ENCODE measurements around the gene HS6ST3.

Gene HS6ST3

GRCh38 chr13:96243376-96243775 is 153.5 kb downstream of the HS6ST3 start:
- Histone ChIP-seq H3K27ac (ENCODE audit: low read depth, low read length) (no peak overlapping the region), H3K9ac (ENCODE audit: low read depth, low read length) (no peak overlapping the region), H3K4me3 (ENCODE audit: low read length) (no peak overlapping the region), H3K9me3 (ENCODE audit: insufficient read depth, low read depth, low read length) (no peaks in the 10 kb centered on the region), H3K27me3 (ENCODE audit: insufficient read depth, low read length) (no peaks in the 10 kb centered on the region), H3K36me3 (ENCODE audit: insufficient read depth, low read length) (no peaks in the 10 kb centered on the region), H3K4me1 (ENCODE audit: insufficient read depth, low read length) (peaks cover 17% of the 10 kb centered on the region)
- WGBS = 71% methylated on average over 1 of the region's 1 CpG

GRCh38 chr13:96248103-96248502 is 158.2 kb downstream of the HS6ST3 start:
- H3K4me1 ChIP-seq (ENCODE audit: insufficient read depth, low read length) = peaks cover 26% of the 10 kb centered on the region
- no peaks in the 10 kb centered on the region for H3K36me3 ChIP-seq (ENCODE audit: insufficient read depth, low read length)
- no peaks in the 10 kb centered on the region for H3K27me3 ChIP-seq (ENCODE audit: insufficient read depth, low read length)
- H3K9ac ChIP-seq (ENCODE audit: low read depth, low read length) = no peak overlapping the region
- H3K9me3 ChIP-seq (ENCODE audit: insufficient read depth, low read depth, low read length) = no peaks in the 10 kb centered on the region
- WGBS = 57% methylated on average over 2 of the region's 2 CpGs
- H3K27ac ChIP-seq (ENCODE audit: low read depth, low read length) = no peak overlapping the region
- no peak overlapping the region for H3K4me3 ChIP-seq (ENCODE audit: low read length)

- 77% methylated on average over 1 of the region's 1 CpG for WGBS
- Histone ChIP-seq H3K4me3 (ENCODE audit: low read length) (no peak overlapping the region), H3K4me1 (ENCODE audit: insufficient read depth, low read length) (peaks cover 24% of the 10 kb centered on the region), H3K9me3 (ENCODE audit: insufficient read depth, low read depth, low read length) (no peaks in the 10 kb centered on the region), H3K27ac (ENCODE audit: low read depth, low read length) (no peak overlapping the region), H3K27me3 (ENCODE audit: insufficient read depth, low read length) (no peaks in the 10 kb centered on the region), H3K9ac (ENCODE audit: low read depth, low read length) (no peak overlapping the region), H3K36me3 (ENCODE audit: insufficient read depth, low read length) (no peaks in the 10 kb centered on the region)
Observed at GRCh38 chr13:96248996-96249395, 159.1 kb downstream of the HS6ST3 start.

GRCh38 chr13:96252903-96253302 is 163.0 kb downstream of the HS6ST3 start:
- no peak overlapping the region for H3K27ac ChIP-seq (ENCODE audit: low read depth, low read length)
- no peaks in the 10 kb centered on the region for H3K27me3 ChIP-seq (ENCODE audit: insufficient read depth, low read length)
- 94% methylated on average over 4 of the region's 4 CpGs for WGBS
- H3K9me3 ChIP-seq (ENCODE audit: insufficient read depth, low read depth, low read length) = no peaks in the 10 kb centered on the region
- no peaks in the 10 kb centered on the region for H3K36me3 ChIP-seq (ENCODE audit: insufficient read depth, low read length)
- H3K9ac ChIP-seq (ENCODE audit: low read depth, low read length) = no peak overlapping the region
- no peak overlapping the region for H3K4me3 ChIP-seq (ENCODE audit: low read length)
- H3K4me1 ChIP-seq (ENCODE audit: insufficient read depth, low read length) = peaks cover 14% of the 10 kb centered on the region

- Histone ChIP-seq H3K9me3 (ENCODE audit: insufficient read depth, low read depth, low read length) (no peaks in the 10 kb centered on the region), H3K36me3 (ENCODE audit: insufficient read depth, low read length) (no peaks in the 10 kb centered on the region), H3K27ac (ENCODE audit: low read depth, low read length) (no peak overlapping the region), H3K27me3 (ENCODE audit: insufficient read depth, low read length) (no peaks in the 10 kb centered on the region), H3K9ac (ENCODE audit: low read depth, low read length) (no peak overlapping the region), H3K4me3 (ENCODE audit: low read length) (no peak overlapping the region), H3K4me1 (ENCODE audit: insufficient read depth, low read length) (peaks cover 5% of the 10 kb centered on the region; the same call in 1 of the 2 replicates)
- 100% methylated on average over 1 of the region's 1 CpG for WGBS
Observed at GRCh38 chr13:96273196-96273595, 183.3 kb downstream of the HS6ST3 start.

GRCh38 chr13:96274046-96274445 is 184.1 kb downstream of the HS6ST3 start:
- 61% methylated on average over 2 of the region's 2 CpGs for WGBS

GRCh38 chr13:96279904-96280303 is 190.0 kb downstream of the HS6ST3 start:
- H3K27ac ChIP-seq (ENCODE audit: low read depth, low read length) = no peak overlapping the region
- no peaks in the 10 kb centered on the region for H3K27me3 ChIP-seq (ENCODE audit: insufficient read depth, low read length)
- no peaks in the 10 kb centered on the region for H3K36me3 ChIP-seq (ENCODE audit: insufficient read depth, low read length)
- H3K4me3 ChIP-seq (ENCODE audit: low read length) = no peak overlapping the region
- no peaks in the 10 kb centered on the region for H3K9me3 ChIP-seq (ENCODE audit: insufficient read depth, low read depth, low read length)
- H3K4me1 ChIP-seq (ENCODE audit: insufficient read depth, low read length) = no peaks in the 10 kb centered on the region
- no peak overlapping the region for H3K9ac ChIP-seq (ENCODE audit: low read depth, low read length)
- WGBS = 98% methylated on average over 3 of the region's 3 CpGs

More at GRCh38 chr13:96274046-96274445, 184.1 kb downstream of the HS6ST3 start:
- Histone ChIP-seq H3K9ac (ENCODE audit: low read depth, low read length) (no peak overlapping the region), H3K4me1 (ENCODE audit: insufficient read depth, low read length) (peaks cover 5% of the 10 kb centered on the region; the same call in 1 of the 2 replicates), H3K36me3 (ENCODE audit: insufficient read depth, low read length) (no peaks in the 10 kb centered on the region), H3K9me3 (ENCODE audit: insufficient read depth, low read depth, low read length) (no peaks in the 10 kb centered on the region), H3K27ac (ENCODE audit: low read depth, low read length) (no peak overlapping the region), H3K27me3 (ENCODE audit: insufficient read depth, low read length) (no peaks in the 10 kb centered on the region), H3K4me3 (ENCODE audit: low read length) (no peak overlapping the region)

GRCh38 chr13:96284971-96285370 is 195.1 kb downstream of the HS6ST3 start:
- WGBS = 96% methylated on average over 3 of the region's 4 CpGs
- no peak overlapping the region for H3K27ac ChIP-seq (ENCODE audit: low read depth, low read length)
- H3K9me3 ChIP-seq (ENCODE audit: insufficient read depth, low read depth, low read length) = no peaks in the 10 kb centered on the region
- H3K4me3 ChIP-seq (ENCODE audit: low read length) = no peak overlapping the region
- H3K4me1 ChIP-seq (ENCODE audit: insufficient read depth, low read length) = peaks cover 4% of the 10 kb centered on the region; the same call in 1 of the 2 replicates
- no peaks in the 10 kb centered on the region for H3K36me3 ChIP-seq (ENCODE audit: insufficient read depth, low read length)
- H3K9ac ChIP-seq (ENCODE audit: low read depth, low read length) = no peak overlapping the region
- H3K27me3 ChIP-seq (ENCODE audit: insufficient read depth, low read length) = no peaks in the 10 kb centered on the region

GRCh38 chr13:96285729-96286128 is 195.8 kb downstream of the HS6ST3 start:
- H3K9me3 ChIP-seq (ENCODE audit: insufficient read depth, low read depth, low read length) = no peaks in the 10 kb centered on the region
- H3K4me1 ChIP-seq (ENCODE audit: insufficient read depth, low read length) = peaks cover 4% of the 10 kb centered on the region; the same call in 1 of the 2 replicates
- H3K9ac ChIP-seq (ENCODE audit: low read depth, low read length) = no peak overlapping the region
- H3K4me3 ChIP-seq (ENCODE audit: low read length) = no peak overlapping the region
- no peaks in the 10 kb centered on the region for H3K36me3 ChIP-seq (ENCODE audit: insufficient read depth, low read length)
- no peaks in the 10 kb centered on the region for H3K27me3 ChIP-seq (ENCODE audit: insufficient read depth, low read length)
- H3K27ac ChIP-seq (ENCODE audit: low read depth, low read length) = no peak overlapping the region
- 96% methylated on average over 1 of the region's 1 CpG for WGBS

GRCh38 chr13:96294930-96295881 is 205.3 kb downstream of the HS6ST3 start:
- Histone ChIP-seq H3K9ac (ENCODE audit: low read depth, low read length) (peak overlapping the region; percentile 51; the same call in 1 of the 2 replicates), H3K4me1 (ENCODE audit: insufficient read depth, low read length) (peaks cover 56% of the 10 kb centered on the region), H3K27ac (ENCODE audit: low read depth, low read length) (peak overlapping the region; percentile 93), H3K27me3 (ENCODE audit: insufficient read depth, low read length) (no peaks in the 10 kb centered on the region), H3K9me3 (ENCODE audit: insufficient read depth, low read depth, low read length) (no peaks in the 10 kb centered on the region), H3K4me3 (ENCODE audit: low read length) (peak overlapping the region; percentile 30), H3K36me3 (ENCODE audit: insufficient read depth, low read length) (no peaks in the 10 kb centered on the region)
- 36% methylated on average over 7 of the region's 7 CpGs for WGBS

- no peaks in the 10 kb centered on the region for H3K36me3 ChIP-seq (ENCODE audit: insufficient read depth, low read length)
- no peak overlapping the region for H3K9ac ChIP-seq (ENCODE audit: low read depth, low read length)
- H3K4me3 ChIP-seq (ENCODE audit: low read length) = no peak overlapping the region
- H3K27ac ChIP-seq (ENCODE audit: low read depth, low read length) = no peak overlapping the region
- no peaks in the 10 kb centered on the region for H3K9me3 ChIP-seq (ENCODE audit: insufficient read depth, low read depth, low read length)
- no peaks in the 10 kb centered on the region for H3K27me3 ChIP-seq (ENCODE audit: insufficient read depth, low read length)
- WGBS = 60% methylated on average over 3 of the region's 3 CpGs
- peaks cover 53% of the 10 kb centered on the region for H3K4me1 ChIP-seq (ENCODE audit: insufficient read depth, low read length)
Observed at GRCh38 chr13:96297360-96297759, 207.5 kb downstream of the HS6ST3 start.
